CD4-positive, alpha-beta memory T cell (primary cell): ENCODE results near the gene TRAK1. TPM values are rescaled to one million over a fixed set of nuclear protein-coding genes. Genes with fewer than 3 reads are reported as not detected.

Experiments used
- CTCF ChIA-PET: fragments of 350-600 bp; sonication (Branson Sonifier 250); formaldehyde crosslinking; loops from one replicate; lab custom pipeline; 2021; ENCODE audit warnings: inconsistent platforms; ENCODE audit not compliant: partially characterized antibody; lab: Charles Lee
- POLR2A ChIA-PET: fragments of 350-600 bp; sonication (Branson Sonifier 250); formaldehyde crosslinking; loops from one replicate; lab custom pipeline; 2021; ENCODE audit not compliant: partially characterized antibody; lab: Charles Lee
- DNase-seq, 5 donors: peaks; one replicate each; pipeline versions ENCODE4 v3.0.0 to v3.0.0-alpha.2; 2020 to 2022; ENCODE audit warnings: mixed read lengths in 1 of 5
- H3K27ac ChIP-seq: one replicate; pipeline ENCODE4 v1.7.0; 2013; ENCODE audit warnings: low read depth, low read length
- H3K27me3 ChIP-seq: 2 replicates; pipeline ENCODE4 v1.7.0; 2013; ENCODE audit warnings: mild to moderate bottlenecking, low read length, moderate library complexity; ENCODE audit not compliant: insufficient read depth
- H3K36me3 ChIP-seq: 2 replicates; pipeline ENCODE4 v1.7.0; 2013; ENCODE audit warnings: mild to moderate bottlenecking, low read length, moderate library complexity; ENCODE audit not compliant: insufficient read depth
- H3K4me1 ChIP-seq: 2 replicates; pipeline ENCODE4 v1.7.0; 2013; ENCODE audit warnings: mild to moderate bottlenecking, low read length, moderate library complexity; ENCODE audit not compliant: insufficient read depth
- H3K4me3 ChIP-seq, 2 donors: one replicate each; pipeline ENCODE4 v1.7.0; 2013; ENCODE audit warnings: low read length in 2 of 2, mild to moderate bottlenecking in 1 of 2
- H3K9me3 ChIP-seq, 2 donors: one replicate each; pipeline ENCODE4 v1.7.0; 2013; ENCODE audit warnings: low read length in 2 of 2, control low read depth in 1 of 2; ENCODE audit not compliant: control insufficient read depth in 1 of 2
- H3K27ac Mint-ChIP-seq, 7 donors: one replicate each; pipeline ENCODE4 v1.8.0; 2020 to 2021; ENCODE audit warnings: mixed read lengths in 7 of 7, mild to moderate bottlenecking in 6 of 7, inconsistent platforms in 3 of 7, moderate library complexity in 3 of 7
- H3K27me3 Mint-ChIP-seq, 2 donors: one replicate each; pipeline ENCODE4 v1.8.0; 2020 to 2021; ENCODE audit warnings: mixed read lengths in 2 of 2
- H3K36me3 Mint-ChIP-seq, 2 donors: one replicate each; pipeline ENCODE4 v1.8.0; 2020 to 2021; ENCODE audit warnings: mixed read lengths in 2 of 2, inconsistent platforms in 1 of 2, mild to moderate bottlenecking in 1 of 2
- H3K4me1 Mint-ChIP-seq, 4 donors: one replicate each; pipeline ENCODE4 v1.8.0; 2020 to 2021; ENCODE audit warnings: mixed read lengths in 4 of 4, mild to moderate bottlenecking in 1 of 4
- H3K4me3 Mint-ChIP-seq, 8 donors: one replicate each; pipeline ENCODE4 v1.8.0; 2020 to 2021; ENCODE audit warnings: mixed read lengths in 8 of 8, mild to moderate bottlenecking in 7 of 8, moderate library complexity in 6 of 8, inconsistent platforms in 3 of 8
- H3K9me3 Mint-ChIP-seq, 8 donors: one replicate each; pipeline ENCODE4 v1.8.0; 2020 to 2021; ENCODE audit warnings: mixed read lengths in 8 of 8, mild to moderate bottlenecking in 5 of 8, inconsistent platforms in 3 of 8, moderate library complexity in 1 of 8
- intact Hi-C: fragments of 100-400 bp; cut with micrococcal nuclease; formaldehyde crosslinking; loops from one replicate; pipeline ENCODE4 v1.15.1; 2023
- polyA plus RNA-seq, 2 donors: library from polyadenylated mRNA; unstranded; fragments of 300-500 nt; fragmentation: Illumina TruSeq; gene quantifications; one replicate each; pipeline ENCODE4 v1.2.3, GENCODE V29; 2021
- total RNA-seq, 2 experiments: library from RNA; stranded (reverse); gene quantifications; one replicate each; pipeline ENCODE4 v1.2.3, GENCODE V29; 2021

Gene TRAK1
- total and polyA plus RNA-seq, 4 experiments from 2014 or later, result 3.4 to 17.2 (median 13.2) TPM

GRCh38 chr3:42247576-42248027 lies 156.4 kb downstream of the TRAK1 start:
- intact Hi-C loops, result loop anchor here (1.0 to 2.0 kb wide), 3 partner anchors 196 to 633 kb away; no protein-coding TSS in a partner anchor
- H3K4me3 Mint-ChIP-seq, result peak overlapping the region in 3 of 8 donors; percentile 20 to 56 (median 45)

DNA sequence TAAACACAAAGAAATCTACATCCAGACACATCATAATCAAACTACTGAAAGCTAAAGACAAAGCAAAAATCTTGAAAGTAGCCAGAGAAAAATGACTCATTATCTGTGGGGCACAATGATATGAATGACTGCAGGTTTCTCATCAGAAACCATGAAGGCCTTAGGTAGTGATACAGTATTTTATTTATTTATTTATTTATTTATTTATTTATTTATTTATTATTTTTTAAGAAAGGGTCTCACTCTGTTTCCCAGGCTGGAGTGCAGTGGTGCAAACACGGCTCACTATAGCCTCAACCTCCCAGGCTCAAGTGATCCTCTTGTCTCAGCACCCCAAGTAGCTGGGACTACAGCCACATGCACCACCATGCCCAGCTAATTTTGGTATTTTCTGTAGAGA lies 159.6 kb downstream of the TRAK1 start:
- ChIA-PET POLR2A (no interaction called here), CTCF (no interaction called here)
- peaks cover 5 to 12% of the 10 kb centered on the region in 2 donors for H3K27me3 Mint-ChIP-seq
- H3K9me3 Mint-ChIP-seq, result no peaks in the 10 kb centered on the region
- Histone ChIP-seq H3K27ac (no peak overlapping the region), H3K27me3 (no peaks in the 10 kb centered on the region), H3K4me1 (peaks cover 3% of the 10 kb centered on the region), H3K4me3 (no peak overlapping the region), H3K36me3 (no peaks in the 10 kb centered on the region), H3K9me3 (no peaks in the 10 kb centered on the region)
- H3K4me3 Mint-ChIP-seq, result no peak overlapping the region
- H3K27ac Mint-ChIP-seq, result no peak overlapping the region
- DNase-seq, result no peak
- intact Hi-C loops, result no loop called here
- H3K4me1 Mint-ChIP-seq, result peaks cover 4 to 9% (median 7%) of the 10 kb centered on the region in 4 donors
- no peaks in the 10 kb centered on the region for H3K36me3 Mint-ChIP-seq

More at GRCh38 chr3:42247576-42248027, 156.4 kb downstream of the TRAK1 start:
- H3K36me3 Mint-ChIP-seq, result no peaks in the 10 kb centered on the region
- H3K27me3 ChIP-seq, result no peaks in the 10 kb centered on the region
- peaks cover 4 to 9% (median 7%) of the 10 kb centered on the region in 4 donors for H3K4me1 Mint-ChIP-seq
- H3K27me3 Mint-ChIP-seq, result peaks cover 6 to 15% of the 10 kb centered on the region in 2 donors
- no peaks in the 10 kb centered on the region for H3K36me3 ChIP-seq
- no peak overlapping the region for H3K4me3 ChIP-seq
- H3K9me3 Mint-ChIP-seq, result peaks cover 0 to 3% (median 0%) of the 10 kb centered on the region in 8 donors
- ChIA-PET CTCF (interaction anchor here (0.8 to 3.9 kb wide), 15 partner anchors 8 to 631 kb away, joined by 3 to 57 read pairs (median 5); partner anchors contain the start of gene VIPR1), POLR2A (interaction anchor here (0.6 kb wide), 1 partner anchor 161 kb away, joined by 3 read pairs; no protein-coding TSS in a partner anchor)
- H3K4me1 ChIP-seq, result peaks cover 3% of the 10 kb centered on the region
- DNase-seq, result peak; percentile 55 to 64 (median 59)
- H3K9me3 ChIP-seq, result no peaks in the 10 kb centered on the region
- peak overlapping the region in 2 of 7 donors; percentile 14 to 26 for H3K27ac Mint-ChIP-seq
- no peak overlapping the region for H3K27ac ChIP-seq

- Mint-ChIP-seq H3K4me1 (no peaks in the 10 kb centered on the region), H3K9me3 (no peaks in the 10 kb centered on the region), H3K27ac (peak overlapping the region in 1 of 7 donors; percentile 63), H3K27me3 (peaks cover 3 to 13% of the 10 kb centered on the region in 2 donors), H3K36me3 (no peaks in the 10 kb centered on the region), H3K4me3 (no peak overlapping the region)
- H3K27ac ChIP-seq, result no peak overlapping the region
- H3K4me3 ChIP-seq, result no peak overlapping the region
- POLR2A ChIA-PET, result no interaction called here
- no peaks in the 10 kb centered on the region for H3K4me1 ChIP-seq
- CTCF ChIA-PET, result no interaction called here
- H3K27me3 ChIP-seq, result no peaks in the 10 kb centered on the region
- DNase-seq, result no peak
- H3K36me3 ChIP-seq, result no peaks in the 10 kb centered on the region
- H3K9me3 ChIP-seq, result no peaks in the 10 kb centered on the region
- intact Hi-C loops, result no loop called here
Measured at GRCh38 chr3:42254566-42254965, 163.4 kb downstream of the TRAK1 start.

DNA sequence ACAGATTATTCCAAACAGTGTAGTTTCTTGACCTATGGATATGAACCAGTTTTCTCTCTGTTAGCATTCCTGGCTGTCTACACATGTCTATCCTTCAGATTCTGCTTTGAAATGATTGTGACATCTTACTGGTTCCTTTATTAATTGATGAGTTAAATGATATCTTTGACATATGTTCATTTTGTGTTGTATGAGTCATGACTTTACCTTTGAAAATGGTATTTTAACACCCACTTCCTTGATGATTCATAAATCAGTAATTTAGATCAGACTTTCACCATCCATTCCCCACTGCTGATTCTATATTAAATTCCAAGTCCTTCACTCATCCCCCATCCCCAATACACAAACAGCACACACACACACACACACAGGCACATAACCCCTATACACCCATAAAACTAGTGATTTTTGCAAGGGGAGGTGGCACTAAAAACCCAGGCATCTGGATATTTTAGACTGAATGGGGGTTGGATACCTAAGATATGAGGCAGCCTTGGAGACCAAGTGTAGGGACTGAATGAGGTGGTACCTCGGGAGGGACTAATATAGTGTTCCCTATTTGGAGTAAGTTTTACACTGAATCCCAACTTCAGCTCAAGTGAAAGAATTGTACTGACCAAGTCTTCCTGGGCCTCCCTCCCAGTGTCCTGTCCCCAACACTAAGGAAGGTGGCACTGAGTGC lies 165.1 kb downstream of the TRAK1 start:
- intact Hi-C loops, result no loop called here
- H3K36me3 Mint-ChIP-seq, result no peaks in the 10 kb centered on the region
- Histone ChIP-seq H3K27me3 (no peaks in the 10 kb centered on the region), H3K36me3 (no peaks in the 10 kb centered on the region), H3K27ac (no peak overlapping the region), H3K9me3 (no peaks in the 10 kb centered on the region), H3K4me3 (no peak overlapping the region), H3K4me1 (no peaks in the 10 kb centered on the region)
- POLR2A ChIA-PET, result no interaction called here
- no peak overlapping the region for H3K27ac Mint-ChIP-seq
- CTCF ChIA-PET, result interaction anchor here (1.4 kb wide), 1 partner anchor 9 kb away, joined by 3 read pairs; no protein-coding TSS in a partner anchor
- peaks cover 11 to 17% of the 10 kb centered on the region in 2 donors for H3K27me3 Mint-ChIP-seq
- H3K9me3 Mint-ChIP-seq, result no peaks in the 10 kb centered on the region
- no peak for DNase-seq
- no peaks in the 10 kb centered on the region for H3K4me1 Mint-ChIP-seq
- no peak overlapping the region for H3K4me3 Mint-ChIP-seq

GRCh38 chr3:42257007-42257406 lies 165.8 kb downstream of the TRAK1 start:
- Mint-ChIP-seq H3K4me3 (no peak overlapping the region), H3K27me3 (peaks cover 11 to 22% of the 10 kb centered on the region in 2 donors), H3K36me3 (no peaks in the 10 kb centered on the region), H3K4me1 (no peaks in the 10 kb centered on the region), H3K9me3 (no peaks in the 10 kb centered on the region), H3K27ac (no peak overlapping the region)
- H3K4me1 ChIP-seq, result no peaks in the 10 kb centered on the region
- H3K27ac ChIP-seq, result no peak overlapping the region
- DNase-seq, result no peak
- H3K36me3 ChIP-seq, result no peaks in the 10 kb centered on the region
- ChIA-PET POLR2A (no interaction called here), CTCF (interaction anchor here (1.0 kb wide), 1 partner anchor 9 kb away, joined by 3 read pairs; no protein-coding TSS in a partner anchor)
- intact Hi-C loops, result no loop called here
- no peaks in the 10 kb centered on the region for H3K27me3 ChIP-seq
- H3K9me3 ChIP-seq, result no peaks in the 10 kb centered on the region
- H3K4me3 ChIP-seq, result no peak overlapping the region

- Mint-ChIP-seq H3K4me1 (peaks cover 2 to 7% (median 6%) of the 10 kb centered on the region in 4 donors), H3K27me3 (peaks cover 35 to 43% of the 10 kb centered on the region in 2 donors), H3K9me3 (no peaks in the 10 kb centered on the region), H3K36me3 (no peaks in the 10 kb centered on the region), H3K4me3 (no peak overlapping the region), H3K27ac (no peak overlapping the region)
- H3K9me3 ChIP-seq, result no peaks in the 10 kb centered on the region
- POLR2A ChIA-PET, result no interaction called here
- no peaks in the 10 kb centered on the region for H3K36me3 ChIP-seq
- H3K4me1 ChIP-seq, result peaks cover 9% of the 10 kb centered on the region
- intact Hi-C loops, result no loop called here
- no peak for DNase-seq
- CTCF ChIA-PET, result interaction anchor here (1.1 kb wide), 1 partner anchor 14 kb away, joined by 3 read pairs; no protein-coding TSS in a partner anchor
- H3K27me3 ChIP-seq, result peaks cover 15% of the 10 kb centered on the region
- no peak overlapping the region for H3K4me3 ChIP-seq
- no peak overlapping the region for H3K27ac ChIP-seq
Measured at GRCh38 chr3:42262525-42262924, 171.4 kb downstream of the TRAK1 start.
